KG1 (cell line): Measurements from ENCODE around the gene PRKCA.

Source experiments
- DNase-seq: peaks from one replicate; lab custom pipeline; 2025; lab: John Stamatoyannopoulos, UW

PRKCA gene

GRCh38 chr17:66625311-66625767 is 322.9 kb downstream of the PRKCA start:
- no peak for DNase-seq

GRCh38 chr17:66627985-66628384 is 325.6 kb downstream of the PRKCA start:
- no peak for DNase-seq

- DNase-seq: no peak
These were observed 327.3 kb downstream of the PRKCA start for GRCh38 chr17:66629762-66630161.

GRCh38 chr17:66630379-66630778 is 328.0 kb downstream of the PRKCA start:
- DNase-seq: no peak

GRCh38 chr17:66630828-66631472 is 328.5 kb downstream of the PRKCA start:
- no peak for DNase-seq

- no peak for DNase-seq
These were observed 330.3 kb downstream of the PRKCA start for GRCh38 chr17:66632731-66633130.

GRCh38 chr17:66633317-66633965 is 331.0 kb downstream of the PRKCA start:
- DNase-seq: no peak

GRCh38 chr17:66634193-66634592 is 331.8 kb downstream of the PRKCA start:
- DNase-seq: no peak

GRCh38 chr17:66635386-66636045 is 333.1 kb downstream of the PRKCA start:
- DNase-seq: no peak

- DNase-seq: no peak
These were observed 333.7 kb downstream of the PRKCA start for GRCh38 chr17:66636111-66636510.

- no peak for DNase-seq
These were observed 335.1 kb downstream of the PRKCA start for GRCh38 chr17:66637491-66637890.

- no peak for DNase-seq
These were observed 336.5 kb downstream of the PRKCA start for GRCh38 chr17:66638707-66639479.

- DNase-seq: no peak
These were observed 341.6 kb downstream of the PRKCA start for GRCh38 chr17:66643815-66644710.

GRCh38 chr17:66645259-66645658 is 342.8 kb downstream of the PRKCA start:
- DNase-seq: no peak

GRCh38 chr17:66647391-66647983 is 345.1 kb downstream of the PRKCA start:
- no peak for DNase-seq

GRCh38 chr17:66649818-66650543 is 347.6 kb downstream of the PRKCA start:
- no peak for DNase-seq

- no peak for DNase-seq
These were observed 348.1 kb downstream of the PRKCA start for GRCh38 chr17:66650544-66650877.

- DNase-seq: no peak
These were observed 350.6 kb downstream of the PRKCA start for GRCh38 chr17:66652840-66653507.

- no peak for DNase-seq
These were observed 351.8 kb downstream of the PRKCA start for GRCh38 chr17:66654106-66654740.
